ENCODE results near the gene B3GAT2. TPM values are rescaled to one million over a fixed set of nuclear protein-coding genes. Genes with fewer than 3 reads are reported as not detected.

B3GAT2 gene
- total and polyA plus RNA-seq, 2 of the 13 experiments (the other 11 are each of a cell fraction or from before 2014, with no cell fraction given): 0.01 to 0.02 TPM

GRCh38 chr6:70901324-70901723 is 55.5 kb downstream of the B3GAT2 start:
- FAIRE-seq: no peak
- ChIA-PET CTCF (ENCODE audit: low intra/inter-chr PET ratio, low total read pairs) (no interaction called here), POLR2A (no interaction called here)
- Histone ChIP-seq H3K36me3 (replicated peaks in 1 of 2; ENCODE audit: control insufficient read depth in 1 of 2, insufficient read depth in 2 of 2, low read length in 2 of 2) (no peaks in the 10 kb centered on the region), H3K79me2 (ENCODE audit: insufficient read depth, low read length) (no peaks in the 10 kb centered on the region), H3K4me3 (replicated peaks in 1 of 3; ENCODE audit: insufficient read depth in 1 of 3, low read depth in 2 of 3, low read length in 3 of 3) (no peak overlapping the region), H3K27ac (ENCODE audit: extremely low read length, insufficient read depth, low read length) (no peak overlapping the region), H3K9ac (ENCODE audit: insufficient read depth, low read depth, low read length) (no peak overlapping the region), H3K27me3 (ENCODE audit: control insufficient read depth in 1 of 2, insufficient read depth in 2 of 2, low read length in 2 of 2) (no peaks in the 10 kb centered on the region), H3K4me1 (ENCODE audit: insufficient read depth, low read length) (no peaks in the 10 kb centered on the region), H4K20me1 (ENCODE audit: insufficient read depth, low read length) (no peaks in the 10 kb centered on the region), H3K9me3 (ENCODE audit: low read length) (no peaks in the 10 kb centered on the region), H3K4me2 (ENCODE audit: low read depth, low read length) (no peak overlapping the region), H2AFZ (ENCODE audit: low read length) (no peak overlapping the region)
- WGBS (ENCODE audit: low lambda C conversion rate): 13% methylated on average over 3 of the region's 3 CpGs
- BruUV-seq (replicated peaks): no TSS peak
- TF ChIP-seq FOXA1 (IDR thresholded peaks at IDR 0.05) (no peak), FOXA1 (CRISPR knock-in tag; IDR thresholded peaks at IDR 0.05) (0 out of 2 replicates have a peak, but pooled peaks have one; percentile 12), DRAP1 (CRISPR knock-in tag; IDR thresholded peaks at IDR 0.05) (no peak), UBTF (CRISPR knock-in tag; IDR thresholded peaks at IDR 0.05) (no peak)
- intact Hi-C loops (cut with micrococcal nuclease; ENCODE audit: unreplicated experiment) (no loop called here), in situ Hi-C loops (cut with HindIII; ENCODE audit: extremely low pct_ligation_motif_present, low pct_unique_long_range_greater_than_20kb) (no loop called here)
- DNase-seq (ENCODE audit: low spot score): no peak
- peak; percentile 48; the same call in 1 of the 3 replicates for ATAC-seq

- no peaks in the 10 kb centered on the region for H3K36me3 ChIP-seq (replicated peaks in 1 of 2; ENCODE audit: control insufficient read depth in 1 of 2, insufficient read depth in 2 of 2, low read length in 2 of 2)
- no peak overlapping the region for H3K4me3 ChIP-seq (replicated peaks in 1 of 3; ENCODE audit: insufficient read depth in 1 of 3, low read depth in 2 of 3, low read length in 3 of 3)
- no peak overlapping the region for H3K9ac ChIP-seq (ENCODE audit: insufficient read depth, low read depth, low read length)
- ATAC-seq: no peak
- WGBS (ENCODE audit: low lambda C conversion rate): 50% methylated on average over 2 of the region's 2 CpGs
- no TSS peak for BruUV-seq (replicated peaks)
- CTCF ChIA-PET (ENCODE audit: low intra/inter-chr PET ratio, low total read pairs): no interaction called here
- no peaks in the 10 kb centered on the region for H3K79me2 ChIP-seq (ENCODE audit: insufficient read depth, low read length)
- no peak overlapping the region for H3K27ac ChIP-seq (ENCODE audit: extremely low read length, insufficient read depth, low read length)
- no peak for FAIRE-seq
- no peaks in the 10 kb centered on the region for H3K4me1 ChIP-seq (ENCODE audit: insufficient read depth, low read length)
- no peaks in the 10 kb centered on the region for H3K9me3 ChIP-seq (ENCODE audit: low read length)
- intact Hi-C loops (cut with micrococcal nuclease; ENCODE audit: unreplicated experiment): no loop called here
- in situ Hi-C loops (cut with HindIII; ENCODE audit: extremely low pct_ligation_motif_present, low pct_unique_long_range_greater_than_20kb): no loop called here
- H3K27me3 ChIP-seq (ENCODE audit: control insufficient read depth in 1 of 2, insufficient read depth in 2 of 2, low read length in 2 of 2): no peaks in the 10 kb centered on the region; a peak in 1 of 5 replicates
- POLR2A ChIA-PET: no interaction called here
- H4K20me1 ChIP-seq (ENCODE audit: insufficient read depth, low read length): no peaks in the 10 kb centered on the region
- no peak for DNase-seq (ENCODE audit: low spot score)
- no peak overlapping the region for H3K4me2 ChIP-seq (ENCODE audit: low read depth, low read length)
- no peak overlapping the region for H2AFZ ChIP-seq (ENCODE audit: low read length)
- TF ChIP-seq ZNF747 (CRISPR knock-in tag; IDR thresholded peaks at IDR 0.05; ENCODE audit: borderline replicate concordance): no peak
- TF ChIP-seq ZNF607 (CRISPR knock-in tag; IDR thresholded peaks at IDR 0.05; ENCODE audit: borderline replicate concordance): no peak
- no peak for TF ChIP-seq ZNF577 (CRISPR knock-in tag; IDR thresholded peaks at IDR 0.05; ENCODE audit: borderline replicate concordance, low read depth)
- no peak for TF ChIP-seq SNAPC4 (CRISPR knock-in tag; IDR thresholded peaks at IDR 0.05)
- no peak for TF ChIP-seq TCF7 (IDR thresholded peaks at IDR 0.05; ENCODE audit: low read depth)
- TF ChIP-seq ZEB1 (IDR thresholded peaks at IDR 0.05; ENCODE audit: insufficient replicate concordance, low read depth): no peak
Observed at GRCh38 chr6:70900047-70900446, 56.8 kb downstream of the B3GAT2 start.

Measured in HepG2 (cell line).